Activated CD4-positive, alpha-beta T cell treated with anti-CD3 and anti-CD28 coated beads, Interleukin-2, amount 50 U/mL, for 4 hours (primary cell): ENCODE data around the gene FSTL4.
"Not testable (repeated sequence)": the region's sequence is repeated elsewhere in the genome, so short reads cannot be mapped to it uniquely, and the experiment has no call there.

Source experiments
- DNase-seq, 2 experiments: peaks; one replicate each; pipeline ENCODE4 v3.0.0-alpha.2; 2020

Gene FSTL4

GRCh38 chr5:133232911-133233310 lies 379.4 kb downstream of the FSTL4 start:
- no peak for DNase-seq

- no peak for DNase-seq
Observed at GRCh38 chr5:133232435-133232834, 379.9 kb downstream of the FSTL4 start.

- no peak for DNase-seq
Observed at GRCh38 chr5:133232011-133232410, 380.3 kb downstream of the FSTL4 start.

GRCh38 chr5:133230823-133231578 lies 381.3 kb downstream of the FSTL4 start:
- DNase-seq, result no peak

- no peak for DNase-seq
Observed at GRCh38 chr5:133229931-133230664, 382.2 kb downstream of the FSTL4 start.

- DNase-seq, result no peak
Observed at GRCh38 chr5:133228316-133228715, 384.0 kb downstream of the FSTL4 start.

GRCh38 chr5:133227897-133228296 lies 384.4 kb downstream of the FSTL4 start:
- DNase-seq, result no peak

- DNase-seq, result no peak
Observed at GRCh38 chr5:133227082-133227481, 385.3 kb downstream of the FSTL4 start.

- no peak for DNase-seq
Observed at GRCh38 chr5:133226186-133226585, 386.2 kb downstream of the FSTL4 start.

GRCh38 chr5:133225671-133226152 lies 386.6 kb downstream of the FSTL4 start:
- DNase-seq, result no peak

GRCh38 chr5:133222979-133223378 lies 389.4 kb downstream of the FSTL4 start:
- no peak for DNase-seq

- DNase-seq, result no peak
Observed at GRCh38 chr5:133222521-133222920, 389.8 kb downstream of the FSTL4 start.

GRCh38 chr5:133222040-133222439 lies 390.3 kb downstream of the FSTL4 start:
- no peak for DNase-seq

GRCh38 chr5:133220851-133221674 lies 391.3 kb downstream of the FSTL4 start:
- DNase-seq, result no peak

GRCh38 chr5:133219296-133219695 lies 393.0 kb downstream of the FSTL4 start:
- DNase-seq, result no peak

GRCh38 chr5:133216138-133216537 lies 396.2 kb downstream of the FSTL4 start:
- not testable (repeated sequence) for DNase-seq

- DNase-seq, result no peak
Observed at GRCh38 chr5:133214153-133214820, 398.1 kb downstream of the FSTL4 start.

- no peak for DNase-seq
Observed at GRCh38 chr5:133205649-133206048, 406.7 kb downstream of the FSTL4 start.

GRCh38 chr5:133205204-133205603 lies 407.1 kb downstream of the FSTL4 start:
- no peak for DNase-seq

GRCh38 chr5:133203317-133204305 lies 408.7 kb downstream of the FSTL4 start:
- no peak for DNase-seq

- no peak for DNase-seq
Observed at GRCh38 chr5:133202066-133202665, 410.2 kb downstream of the FSTL4 start.
